GM19239 (cell line): Measurements from ENCODE around the gene TJP1.
"Not testable (repeated sequence)": the region's sequence is repeated elsewhere in the genome, so short reads cannot be mapped to it uniquely, and the experiment has no call there.

Source experiments
- DNase-seq: peaks from one replicate; pipeline ENCODE4 v3.0.0; 2011; ENCODE audit warnings: low spot score; ENCODE audit not compliant: insufficient read length
- FAIRE-seq: peaks from 2 replicates; lab custom pipeline; 2011; peaks lifted over from hg19 to GRCh38; lab: Jason Lieb, UNC

TJP1 gene

GRCh38 chr15:29840926-29841325 lies 18.7 kb upstream of the TJP1 start:
- DNase-seq: no peak
- FAIRE-seq: no peak

DNA sequence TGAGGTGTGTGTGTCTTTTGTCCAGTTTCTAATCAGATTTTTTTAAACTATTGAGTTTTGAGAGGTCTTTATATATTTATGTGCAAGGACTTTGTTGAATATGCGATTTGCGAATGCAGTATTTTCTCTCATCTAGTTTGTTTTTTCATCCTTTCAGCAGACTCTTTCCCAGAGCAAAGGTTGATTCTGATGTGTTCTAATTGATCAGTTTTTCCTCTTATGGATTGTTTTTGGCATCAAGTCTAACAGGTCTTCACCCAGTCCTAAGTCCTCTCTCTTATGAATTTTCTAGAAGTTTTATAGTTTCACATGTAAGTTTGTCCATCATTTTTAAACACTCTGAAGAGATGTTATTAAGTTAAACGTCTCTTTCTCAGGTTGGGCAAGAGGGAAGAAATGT lies 17.8 kb upstream of the TJP1 start:
- FAIRE-seq (no peak), DNase-seq (no peak)

DNA sequence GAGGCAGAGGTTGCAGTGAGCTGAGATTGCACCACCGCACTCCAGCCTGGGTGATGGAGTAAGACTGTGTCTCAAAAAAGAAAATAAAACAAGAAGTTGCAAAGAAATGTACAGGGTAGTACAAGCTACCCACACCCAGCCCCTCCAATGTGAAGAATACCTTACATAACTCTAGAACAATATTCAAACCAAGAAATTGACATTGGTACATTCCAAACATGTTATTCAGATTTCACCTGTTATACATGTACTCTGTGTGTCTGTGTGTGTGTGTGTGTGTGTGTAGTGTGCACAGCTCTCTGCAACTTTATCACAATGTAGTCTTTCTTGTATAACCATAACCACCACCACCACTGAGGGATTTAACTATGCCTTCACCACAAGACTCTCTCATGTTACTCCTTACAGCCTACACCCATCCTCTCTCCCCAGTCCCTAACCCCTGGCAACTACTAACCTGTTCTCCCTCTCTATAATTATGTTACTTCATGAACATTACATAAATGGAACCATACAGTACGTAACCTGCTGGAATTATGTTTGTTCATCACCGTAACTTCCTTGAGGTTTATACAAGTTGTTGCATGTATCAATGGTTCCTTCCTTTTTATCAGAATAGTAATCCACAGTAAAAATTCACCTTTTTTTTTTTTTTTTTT lies 16.2 kb upstream of the TJP1 start:
- DNase-seq (no peak), FAIRE-seq (no peak)

- DNase-seq (no peak), FAIRE-seq (no peak)
Observed at GRCh38 chr15:29835301-29835700, 13.0 kb upstream of the TJP1 start.

DNA sequence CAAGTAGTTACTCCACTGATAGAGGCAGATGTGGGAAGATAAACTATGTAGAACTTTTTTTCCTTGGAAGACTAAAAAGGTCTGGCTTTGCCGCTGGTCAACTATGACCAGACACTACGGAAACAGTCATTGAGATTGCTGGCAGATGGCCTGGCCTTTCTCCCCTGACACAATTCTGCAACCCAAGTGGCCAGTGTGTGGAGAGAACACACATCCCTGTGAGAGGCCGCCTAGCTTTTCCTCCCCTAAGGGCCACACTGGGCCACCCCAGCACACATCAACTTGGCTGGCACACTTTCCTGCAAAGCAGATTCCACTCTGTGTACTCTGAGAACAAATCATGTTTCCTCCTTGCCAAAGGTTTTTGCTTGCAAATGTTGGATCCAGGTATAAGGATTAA lies 10.4 kb upstream of the TJP1 start:
- DNase-seq (no peak), FAIRE-seq (no peak)

- no peak for DNase-seq
- no peak for FAIRE-seq
Observed at GRCh38 chr15:29826908-29827820, 4.9 kb upstream of the TJP1 start.

DNA sequence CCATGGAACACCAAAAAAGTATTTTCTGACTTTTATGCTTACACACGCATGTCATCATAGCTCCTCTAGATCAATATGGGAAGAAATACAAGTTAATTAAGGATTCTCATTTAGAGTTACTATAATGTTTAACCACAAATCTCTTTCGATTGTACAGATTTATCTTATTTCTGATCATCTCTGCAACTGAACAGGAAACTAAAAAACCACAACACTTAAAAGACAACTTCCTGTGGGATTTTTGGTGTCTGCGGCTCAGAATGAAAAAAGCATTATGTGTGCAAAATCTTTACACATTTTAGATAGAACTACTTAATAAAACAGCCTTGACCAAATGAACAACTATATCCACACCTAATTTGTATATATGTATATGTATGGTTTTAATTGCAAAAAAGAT lies 3.0 kb upstream of the TJP1 start:
- FAIRE-seq (peak; percentile 75), DNase-seq (no peak)

DNA sequence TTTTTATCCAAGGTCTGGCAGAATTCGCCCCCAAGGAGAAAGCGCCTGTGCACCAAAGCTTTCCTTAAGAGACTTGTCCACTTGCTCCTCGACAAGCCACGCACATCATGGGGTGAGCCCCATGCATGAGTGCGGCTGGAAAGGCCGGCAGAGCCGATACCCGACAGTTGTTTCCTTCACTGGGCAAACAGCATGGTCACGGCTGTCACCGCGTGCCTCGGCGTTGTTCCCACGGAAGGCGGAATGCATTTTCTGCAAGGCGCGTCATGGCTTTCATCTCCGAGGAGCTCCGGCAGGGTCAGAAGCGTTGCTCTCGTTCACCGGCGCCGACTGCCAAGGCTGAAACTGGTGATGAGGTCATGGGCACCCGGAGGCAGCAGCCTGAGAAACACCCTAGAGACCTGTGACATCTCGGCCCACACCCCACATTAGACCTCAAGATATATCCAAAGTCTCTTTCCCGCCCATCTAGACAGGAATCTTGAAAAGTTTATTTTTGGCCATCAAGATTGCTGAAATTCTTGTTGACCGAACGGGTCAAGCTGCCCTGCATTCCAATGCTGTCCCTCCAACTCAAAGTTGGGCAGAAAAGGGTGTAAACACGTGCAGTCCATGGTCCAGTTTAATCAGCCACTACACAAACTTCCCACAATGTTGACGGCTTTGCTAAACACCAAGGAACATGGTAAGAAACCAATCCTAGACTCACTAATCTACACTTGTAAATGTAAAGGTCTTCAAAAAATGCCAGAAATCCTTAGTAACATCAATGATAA lies 604 bp upstream of the TJP1 start:
- FAIRE-seq: no peak
- DNase-seq: no peak

GRCh38 chr15:29821416-29822099 lies 710 bp downstream of the TJP1 start:
- no peak for FAIRE-seq

DNA sequence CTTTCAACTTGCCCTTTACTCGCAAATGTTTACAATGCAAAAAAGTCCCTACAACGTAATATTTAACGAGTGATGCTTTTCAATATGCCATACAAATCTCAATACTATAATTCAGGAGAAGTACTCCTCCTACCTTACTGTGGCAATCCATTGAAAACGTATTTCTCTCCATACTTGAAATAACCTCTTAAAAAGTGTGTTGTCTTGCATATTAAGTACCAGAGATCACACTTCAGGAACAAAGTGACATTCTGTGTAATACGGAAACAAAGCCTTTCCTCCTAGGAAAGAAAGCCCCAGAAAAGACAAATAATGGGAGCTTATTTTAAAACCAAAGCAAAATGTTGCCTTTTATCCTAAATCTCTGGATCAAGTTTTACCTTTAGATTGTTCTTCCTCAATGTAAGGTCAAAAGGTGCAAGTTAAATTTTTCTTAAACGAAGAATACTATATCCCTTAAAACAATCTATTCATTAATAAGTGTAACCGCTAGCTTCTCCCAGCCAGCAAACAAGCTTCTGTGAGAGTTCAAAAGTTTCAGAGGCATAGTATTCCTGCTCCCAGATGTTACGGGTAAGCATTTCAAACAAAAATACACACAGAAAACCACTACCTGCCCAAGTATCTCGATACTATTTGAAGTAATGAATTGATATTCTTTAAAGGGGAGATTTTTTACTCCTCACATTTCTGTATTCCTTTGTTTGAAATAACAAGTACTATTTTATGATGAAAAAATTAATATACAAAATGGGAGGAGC lies 1.7 kb downstream of the TJP1 start:
- DNase-seq (no peak), FAIRE-seq (no peak)

More at GRCh38 chr15:29821416-29822099, 710 bp downstream of the TJP1 start:
- DNase-seq: peak; percentile 53

DNA sequence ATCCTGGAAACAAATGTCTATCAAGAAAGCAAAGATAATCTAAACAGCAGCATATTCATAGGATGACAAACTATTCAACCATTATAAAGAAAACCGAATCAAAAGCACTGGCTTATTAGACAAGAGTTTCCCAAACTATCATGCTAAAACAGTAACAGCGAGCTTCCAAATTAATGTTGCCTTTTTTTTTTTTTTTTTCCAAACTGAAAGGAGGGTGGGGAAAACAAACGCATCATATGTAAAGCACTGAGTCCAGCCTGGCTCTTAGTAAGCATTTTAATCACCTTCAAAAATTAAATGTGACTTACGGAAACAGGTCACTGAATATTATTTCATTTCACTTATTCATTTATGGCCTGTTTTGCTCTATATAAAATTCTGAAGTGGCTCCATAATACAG lies 2.3 kb downstream of the TJP1 start:
- DNase-seq: no peak
- no peak for FAIRE-seq

- no peak for DNase-seq
- FAIRE-seq: no peak
Observed at GRCh38 chr15:29818141-29818540, 4.1 kb downstream of the TJP1 start.

- DNase-seq, FAIRE-seq: not testable (repeated sequence)
Observed at GRCh38 chr15:29817455-29817854, 4.8 kb downstream of the TJP1 start.

DNA sequence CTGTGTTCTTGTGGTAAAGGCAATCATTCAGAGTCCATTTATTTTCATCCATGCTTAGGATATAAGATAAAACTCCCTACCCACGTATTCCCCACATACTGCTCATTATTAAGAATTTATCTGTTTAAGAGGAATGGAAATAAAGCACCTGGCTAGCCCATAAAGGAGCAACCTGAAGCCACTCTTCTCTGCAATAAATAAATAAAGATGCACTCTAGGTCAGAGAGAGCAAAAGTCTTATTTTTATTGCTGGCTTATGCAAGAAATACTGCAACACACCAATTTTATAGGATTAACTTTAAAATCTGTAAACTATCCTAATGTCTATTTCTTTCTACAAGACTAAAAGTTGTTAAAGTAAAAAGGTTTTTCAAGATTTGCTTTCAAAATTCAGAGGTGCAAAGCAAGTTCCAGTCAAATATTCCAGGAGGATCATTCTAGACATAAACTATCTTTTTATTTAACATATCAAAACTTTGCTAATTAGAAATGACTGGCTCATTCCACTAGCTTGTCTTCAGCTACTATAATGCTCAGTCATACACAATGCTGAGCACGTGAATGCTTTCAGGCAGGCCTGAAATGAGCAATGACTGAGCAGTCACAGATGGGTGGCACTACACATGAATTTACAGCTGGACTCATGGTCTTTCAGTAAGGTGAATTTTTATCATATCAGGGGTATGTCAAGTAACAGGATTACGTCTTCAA lies 7.1 kb downstream of the TJP1 start:
- DNase-seq (no peak), FAIRE-seq (no peak)

GRCh38 chr15:29813009-29813408 lies 9.3 kb downstream of the TJP1 start:
- FAIRE-seq: no peak
- no peak for DNase-seq

DNA sequence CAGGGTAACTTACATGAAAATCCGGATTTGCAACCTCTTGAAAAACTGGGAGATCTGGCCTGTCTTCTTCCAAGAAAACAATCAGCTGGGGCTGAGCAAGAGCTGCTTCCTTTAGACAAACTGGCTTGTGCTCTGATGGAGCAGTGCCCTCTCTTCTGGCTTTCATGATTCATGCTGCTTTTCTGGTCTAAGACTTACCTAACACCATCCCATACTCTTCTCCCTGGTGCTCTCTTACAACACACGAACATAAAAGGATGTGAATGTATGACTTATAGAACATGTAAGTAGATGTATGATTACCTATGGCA lies 9.9 kb downstream of the TJP1 start:
- no peak for FAIRE-seq
- no peak for DNase-seq

DNA sequence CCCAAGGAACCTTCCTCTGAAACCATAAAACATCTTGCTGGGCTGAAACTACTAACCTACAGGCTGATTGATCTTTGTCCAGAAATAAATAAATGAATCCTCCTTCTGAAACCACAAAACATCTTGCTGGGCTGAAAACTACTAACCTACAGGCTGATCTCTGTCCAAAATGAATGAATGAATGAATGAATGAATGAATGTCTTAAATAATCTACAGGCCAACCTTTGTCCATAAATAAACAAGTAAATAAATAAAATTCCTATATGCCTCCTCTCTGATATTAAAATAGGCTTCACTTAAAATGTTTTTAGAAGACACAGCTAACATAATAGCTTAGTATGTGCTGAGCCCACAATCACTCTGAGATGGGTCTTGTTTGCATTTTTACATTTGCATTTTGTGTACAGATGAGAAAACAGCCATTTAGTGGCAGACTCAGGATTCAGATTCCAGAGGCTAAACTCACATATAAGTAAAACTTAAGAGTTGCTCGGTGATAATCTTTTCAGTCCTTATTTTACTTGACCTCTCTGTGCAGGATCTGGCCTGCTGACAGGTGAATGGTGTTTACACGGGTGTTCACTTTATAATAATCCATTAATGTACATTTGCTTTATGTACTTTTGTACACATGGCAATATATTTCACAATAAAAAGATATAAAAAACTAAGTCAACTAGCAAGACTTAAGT lies 10.4 kb downstream of the TJP1 start:
- DNase-seq: no peak
- FAIRE-seq: no peak

DNA sequence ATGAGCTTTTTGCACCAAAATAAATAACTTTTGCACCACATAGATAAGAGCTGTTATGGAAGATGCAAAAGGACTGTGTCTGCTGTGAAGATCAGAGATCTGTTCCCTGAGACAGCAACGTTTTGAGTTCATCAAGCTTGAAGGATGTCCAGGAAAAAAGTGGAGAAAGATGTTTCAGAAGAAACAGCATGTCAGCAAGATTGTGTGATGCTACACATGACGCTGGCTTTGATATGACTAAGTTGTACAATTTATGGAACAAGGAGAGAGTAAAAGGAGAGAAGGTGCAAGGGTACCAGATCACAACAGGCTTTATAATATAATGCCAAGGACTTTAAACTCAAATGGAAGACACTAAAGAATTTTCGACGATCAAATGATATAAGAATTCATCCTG lies 16.6 kb downstream of the TJP1 start:
- DNase-seq (no peak), FAIRE-seq (no peak)
